NCI-H146 (cell line): Measurements from ENCODE around the gene PCAT6.

Experiments
- DNase-seq: peaks from one replicate; lab custom pipeline; 2025; lab: John Stamatoyannopoulos, UW

PCAT6 gene

DNA sequence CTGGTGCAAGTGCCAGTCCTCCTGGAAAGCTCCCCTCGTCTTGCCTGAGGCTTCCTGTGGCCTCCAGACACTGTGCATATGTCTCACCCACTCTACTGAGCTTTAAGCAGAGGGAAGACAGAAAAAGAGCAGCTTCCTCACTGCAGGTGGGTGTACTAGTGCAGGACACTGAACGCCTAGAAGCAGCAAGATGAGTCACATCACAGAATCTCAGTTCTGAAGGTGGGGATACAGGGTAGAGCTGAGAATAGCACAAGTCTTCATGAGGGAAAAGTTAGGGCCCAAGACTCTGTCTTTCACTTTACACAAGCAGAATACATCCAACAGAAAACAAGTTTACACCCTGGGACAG lies 37.4 kb downstream of the PCAT6 start:
- no peak for DNase-seq

GRCh38 chr1:202850593-202851362 lies 40.0 kb downstream of the PCAT6 start:
- no peak for DNase-seq

DNA sequence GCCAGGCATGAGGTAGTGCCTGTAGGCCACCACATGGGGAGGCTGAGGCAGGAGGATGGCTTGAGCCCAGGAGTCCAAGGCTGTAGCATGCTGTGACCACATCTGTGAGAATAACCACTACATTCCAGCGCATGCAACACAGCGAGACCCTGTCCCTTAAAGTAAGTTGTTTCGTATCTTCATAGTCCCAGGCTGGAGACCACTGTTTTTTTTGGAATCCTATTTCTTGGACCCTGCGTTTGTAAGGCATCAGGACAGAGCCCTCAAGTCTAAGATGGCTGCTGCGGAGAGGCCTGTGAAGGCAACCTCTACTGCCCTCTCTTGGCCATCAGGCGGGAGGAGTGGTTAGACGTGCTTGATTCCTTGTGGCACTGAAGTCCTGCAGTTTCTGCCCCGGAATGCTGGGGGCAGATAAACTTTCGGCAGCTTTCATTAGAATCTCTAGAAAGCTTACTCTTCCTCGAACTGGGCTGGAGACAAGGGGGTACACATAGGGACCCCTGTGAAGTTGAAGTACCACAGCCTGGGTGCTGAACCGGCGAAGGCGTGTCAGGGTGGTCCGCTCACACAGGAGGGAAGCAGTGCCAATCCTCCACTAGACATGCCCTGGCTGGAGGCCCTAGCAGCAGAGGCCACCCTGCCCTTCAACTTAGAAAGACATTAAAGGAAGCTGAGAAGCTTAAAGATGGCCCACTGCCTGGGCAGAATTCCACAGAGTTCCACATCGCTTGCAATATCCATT lies 41.6 kb downstream of the PCAT6 start:
- DNase-seq: peak; percentile 62

DNA sequence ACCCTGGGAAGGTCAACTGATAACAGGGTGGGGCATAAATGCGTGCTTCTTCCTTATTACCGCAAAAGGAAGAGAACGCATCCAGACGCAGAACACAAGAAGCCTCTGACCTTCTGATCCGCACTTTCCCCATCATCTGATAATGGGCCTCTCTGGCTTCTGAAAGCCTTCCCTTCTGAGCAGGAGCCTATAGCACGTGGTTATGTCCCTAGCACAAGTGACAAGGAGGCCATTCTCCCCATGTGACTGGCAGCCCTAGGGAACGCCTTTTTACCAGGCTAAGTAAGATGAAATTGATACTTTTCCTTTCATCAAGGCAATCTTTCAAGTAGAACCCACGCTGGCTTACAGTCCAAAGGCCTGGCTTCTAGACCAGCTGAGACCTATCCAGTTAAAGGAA lies 44.0 kb downstream of the PCAT6 start:
- DNase-seq: no peak

GRCh38 chr1:202856014-202856413 lies 45.3 kb downstream of the PCAT6 start:
- no peak for DNase-seq

DNA sequence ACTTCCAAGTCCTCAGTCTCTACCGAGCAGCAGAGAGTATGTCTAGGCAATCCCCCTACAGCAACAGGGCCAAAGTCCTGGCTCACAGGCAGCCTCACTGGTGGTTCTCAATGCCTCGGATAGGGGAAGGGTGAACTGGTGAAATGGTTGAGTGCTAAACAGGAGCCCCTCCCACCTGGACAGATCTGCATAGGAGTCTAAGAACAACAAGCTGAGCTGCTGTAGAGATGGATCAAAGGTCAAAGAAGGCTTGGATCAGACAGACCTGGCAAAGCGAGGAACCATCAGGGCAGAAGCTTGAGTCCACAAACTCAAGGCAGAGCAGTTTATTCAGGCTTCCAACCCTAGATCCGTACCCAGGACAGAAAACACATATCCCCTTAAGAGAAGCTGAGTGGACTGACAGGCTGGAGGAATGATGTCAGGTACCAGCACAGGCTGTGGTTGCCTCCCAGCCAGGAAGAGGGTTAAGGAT lies 46.4 kb downstream of the PCAT6 start:
- no peak for DNase-seq

DNA sequence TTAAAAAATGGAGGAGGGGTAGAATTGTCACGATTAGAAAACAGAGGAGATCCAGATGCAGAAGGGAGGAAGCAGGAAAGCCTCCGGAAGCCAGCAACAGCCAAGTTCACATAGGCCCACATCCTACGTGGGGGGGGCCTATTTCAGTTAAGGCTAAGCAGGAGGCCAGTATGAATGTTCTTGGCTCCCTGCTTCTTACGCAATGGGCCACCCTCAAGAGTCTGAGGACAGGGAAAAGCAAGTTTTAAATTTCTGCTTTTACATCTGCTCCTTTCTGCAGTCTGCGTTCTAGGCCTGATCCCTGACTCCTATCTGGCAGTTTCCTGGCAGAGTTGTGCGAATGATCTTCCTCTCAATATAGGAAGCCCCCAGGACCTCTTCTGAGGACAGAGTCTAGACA lies 47.6 kb downstream of the PCAT6 start:
- no peak for DNase-seq

DNA sequence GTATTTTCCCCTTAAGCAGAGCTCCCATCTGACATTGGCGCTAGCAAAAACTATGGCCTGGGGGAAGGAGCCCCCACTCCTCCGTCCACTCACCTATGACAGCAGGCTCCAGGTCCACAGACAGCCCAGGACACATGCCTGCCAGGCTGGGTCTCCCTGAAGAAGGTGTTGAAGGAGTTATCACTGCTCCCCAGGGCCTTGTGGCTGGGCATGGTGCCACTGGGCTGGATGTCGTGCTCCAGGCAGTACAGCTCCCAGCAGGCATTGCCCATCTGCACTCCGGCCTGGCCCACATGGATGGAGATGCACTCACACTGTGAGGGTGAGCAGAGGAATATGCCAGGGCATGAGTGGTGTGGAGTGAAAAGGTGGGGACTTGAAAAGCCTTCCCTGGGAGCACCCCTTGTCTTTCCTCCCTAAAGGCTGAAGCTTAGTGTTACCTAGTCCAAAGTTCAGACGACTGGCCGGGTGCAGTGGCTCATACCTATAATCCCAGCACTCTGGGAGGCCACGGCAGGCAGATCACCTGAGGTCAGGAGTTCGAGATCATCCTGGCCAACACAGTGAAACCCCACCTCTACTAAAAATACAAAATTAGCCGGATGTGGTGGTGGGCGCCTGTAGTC lies 48.1 kb downstream of the PCAT6 start:
- no peak for DNase-seq

- DNase-seq: no peak
Measured at GRCh38 chr1:202860744-202861419, 50.1 kb downstream of the PCAT6 start.
